GM23338 (cell line): ENCODE measurements around the gene DTNB. TPM values are rescaled to one million over a fixed set of nuclear protein-coding genes. Genes with fewer than 3 reads are reported as not detected.

ENCODE experiments used
- ATAC-seq: fragments of 200-7000 bp; cut with Tn5 transposase; 3 replicates; pipeline ENCODE4 v1.9.1; 2020
- DNase-seq: peaks from one replicate; pipeline ENCODE4 v3.0.0-alpha.2; 2015; ENCODE audit warnings: low spot score
- H2AFZ ChIP-seq: fragments of 200-600 bp; sonication (generic); 2 replicates; pipeline ENCODE4 v1.8.0; 2016; ENCODE audit warnings: antibody characterized with exemption, mild to moderate bottlenecking, moderate library complexity
- H3F3A ChIP-seq: fragments of 200-600 bp; sonication (generic); replicated peaks from 2 replicates; pipeline ENCODE4 v1.8.0; 2017; ENCODE audit warnings: antibody characterized with exemption, mixed run types, low read depth
- H3K27ac ChIP-seq: fragments of 200-600 bp; sonication (generic); 2 replicates; pipeline ENCODE4 v1.6.1; 2016; ENCODE audit warnings: low read depth
- H3K27me3 ChIP-seq: fragments of 200-600 bp; sonication (generic); 2 replicates; pipeline ENCODE4 v1.8.0; 2016; ENCODE audit warnings: mild to moderate bottlenecking, mixed run types, moderate library complexity; ENCODE audit not compliant: insufficient read depth
- H3K36me3 ChIP-seq: fragments of 200-600 bp; sonication (generic); 2 replicates; pipeline ENCODE4 v1.8.0; 2016; ENCODE audit warnings: mild to moderate bottlenecking; ENCODE audit not compliant: insufficient read depth
- H3K4me1 ChIP-seq: fragments of 200-600 bp; sonication (generic); 2 replicates; pipeline ENCODE4 v1.8.0; 2016; ENCODE audit warnings: mild to moderate bottlenecking, moderate library complexity; ENCODE audit not compliant: insufficient read depth
- H3K4me2 ChIP-seq: fragments of 200-600 bp; sonication (generic); 2 replicates; pipeline ENCODE4 v1.7.1; 2017; ENCODE audit warnings: mixed run types
- H3K4me3 ChIP-seq: fragments of 200-600 bp; sonication (generic); 2 replicates; pipeline ENCODE4 v1.6.1; 2016; ENCODE audit warnings: mixed run types
- H3K79me2 ChIP-seq: fragments of 200-600 bp; sonication (generic); replicated peaks from 2 replicates; pipeline ENCODE4 v1.8.0; 2017; ENCODE audit warnings: mild to moderate bottlenecking; ENCODE audit not compliant: insufficient read depth
- H3K9me2 ChIP-seq: fragments of 200-600 bp; sonication (generic); 2 replicates; pipeline ENCODE4 v1.8.0; 2017; ENCODE audit not compliant: insufficient read depth
- H4K20me1 ChIP-seq: fragments of 200-600 bp; sonication (generic); replicated peaks from 2 replicates; pipeline ENCODE4 v1.8.0; 2017; ENCODE audit warnings: mild to moderate bottlenecking; ENCODE audit not compliant: insufficient read depth
- H3K27ac Mint-ChIP-seq: 2 replicates; pipeline ENCODE4 v1.8.0; 2020; ENCODE audit warnings: inconsistent platforms, mild to moderate bottlenecking, moderate library complexity, mixed read lengths
- H3K27me3 Mint-ChIP-seq: 3 replicates; pipeline ENCODE4 v1.8.0; 2022; ENCODE audit warnings: low read depth, mild to moderate bottlenecking, moderate library complexity, mixed read lengths, inconsistent platforms; ENCODE audit not compliant: insufficient read depth, poor library complexity
- H3K36me3 Mint-ChIP-seq: 3 replicates; pipeline ENCODE4 v1.8.0; 2021; ENCODE audit warnings: low read depth, mild to moderate bottlenecking, inconsistent platforms, moderate library complexity, mixed read lengths
- H3K4me1 Mint-ChIP-seq: 3 replicates; pipeline ENCODE4 v1.8.0; 2020; ENCODE audit warnings: mild to moderate bottlenecking, inconsistent platforms, mixed read lengths
- H3K4me3 Mint-ChIP-seq: 3 replicates; pipeline ENCODE4 v1.8.0; 2021; ENCODE audit warnings: moderate library complexity, mild to moderate bottlenecking, inconsistent platforms, mixed read lengths
- H3K9me3 Mint-ChIP-seq: 3 replicates; pipeline ENCODE4 v1.8.0; 2020; ENCODE audit warnings: moderate library complexity, mild to moderate bottlenecking, inconsistent platforms, mixed read lengths
- CTCF ChIP-seq, 2 experiments: fragments of 200-600 bp in 1 of 2; sonication (generic) in 1 of 2; conservative IDR thresholded peaks; 2 replicates each; pipeline versions ENCODE4 v1.5.1 to v1.6.1; 2016 to 2017; ENCODE audit warnings: antibody characterized with exemption in 2 of 2, low read depth in 2 of 2, mild to moderate bottlenecking in 2 of 2, moderate library complexity in 1 of 2
- NANOG ChIP-seq: IDR thresholded peaks from 2 replicates; pipeline ENCODE4 v1.6.1; 2016; ENCODE audit warnings: antibody characterized with exemption, borderline replicate concordance
- POLR2AphosphoS5 ChIP-seq: IDR thresholded peaks from 2 replicates; pipeline ENCODE4 v1.6.1; 2016; ENCODE audit warnings: antibody characterized with exemption, low read depth
- REST ChIP-seq: IDR thresholded peaks from one replicate; pipeline ENCODE4 v1.6.1; 2018; ENCODE audit warnings: antibody characterized with exemption; ENCODE audit not compliant: unreplicated experiment
- ZNF462 ChIP-seq: fragments of 250-450 bp; sonication (Bioruptor Pico); IDR thresholded peaks from 2 replicates; pipeline ENCODE4 v1.5.0; 2020; ENCODE audit warnings: mild to moderate bottlenecking, moderate library complexity
- polyA plus RNA-seq: library from polyadenylated mRNA; unstranded; fragments of >200 nt; fragmentation: Nextera tagmentation; extraction: Ambion mirVana; gene quantifications from 2 replicates; pipeline ENCODE4 v1.2.1, GENCODE V29; 2016
- total RNA-seq: library from RNA; depleted of rRNA; stranded (reverse); fragments of >200 nt; shearing (Covaris generic); gene quantifications from 2 replicates; pipeline ENCODE4 v1.2.3, GENCODE V29; 2014

DTNB gene
- total and polyA plus RNA-seq, 2 experiments from 2014 or later, result 22.1 to 29.4 TPM

- H3K4me1 Mint-ChIP-seq, result peaks cover 43% of the 10 kb centered on the region
- H3K4me3 ChIP-seq, result peak overlapping the region; percentile 66
- no peaks in the 10 kb centered on the region for H3K9me3 Mint-ChIP-seq
- H3K4me2 ChIP-seq, result peak overlapping the region; percentile 85
- ATAC-seq (peak; percentile 8), DNase-seq (peak; percentile 47)
- TF ChIP-seq NANOG (no peak), POLR2AphosphoS5 (0 out of 2 replicates have a peak, but pooled peaks have one; percentile 1), ZNF462 (CRISPR knock-in tag) (no peak)
- H3K27ac ChIP-seq, result no peak overlapping the region
- H3K27ac Mint-ChIP-seq, result no peak overlapping the region
- no peaks in the 10 kb centered on the region; the same call in 1 of the 2 replicates for H4K20me1 ChIP-seq
- peaks cover 18% of the 10 kb centered on the region for H3K27me3 Mint-ChIP-seq
- no peaks in the 10 kb centered on the region for H3K9me2 ChIP-seq
- peaks cover 17% of the 10 kb centered on the region; the same call in 1 of the 2 replicates for H3F3A ChIP-seq
- H3K4me1 ChIP-seq, result peaks cover 24% of the 10 kb centered on the region
- no peak overlapping the region; the same call in 1 of the 2 replicates for H2AFZ ChIP-seq
- peak overlapping the region; percentile 73; the same call in 2 of the 3 replicates for H3K4me3 Mint-ChIP-seq
- 0 out of 2 replicates have a peak, but pooled peaks cover 3% of the 10 kb centered on the region for H3K79me2 ChIP-seq
- peaks cover 18% of the 10 kb centered on the region for H3K27me3 ChIP-seq
- H3K36me3 Mint-ChIP-seq, result no peaks in the 10 kb centered on the region
- no peaks in the 10 kb centered on the region for H3K36me3 ChIP-seq
Measured at GRCh38 chr2:25340181-25340921, 333.0 kb downstream of the DTNB start.

- H3K27me3 Mint-ChIP-seq, result peaks cover 21% of the 10 kb centered on the region
- no peaks in the 10 kb centered on the region for H3K9me3 Mint-ChIP-seq
- DNase-seq, result peak; percentile 72
- peaks cover 48% of the 10 kb centered on the region for H3K4me1 Mint-ChIP-seq
- Histone ChIP-seq H3K27me3 (peaks cover 18% of the 10 kb centered on the region), H2AFZ (no peak overlapping the region; the same call in 1 of the 2 replicates), H3K4me2 (peak overlapping the region; percentile 85), H3K36me3 (no peaks in the 10 kb centered on the region), H3K4me3 (peak overlapping the region; percentile 66), H3K79me2 (0 out of 2 replicates have a peak, but pooled peaks cover 3% of the 10 kb centered on the region), H4K20me1 (no peaks in the 10 kb centered on the region; the same call in 1 of the 2 replicates), H3K4me1 (peaks cover 30% of the 10 kb centered on the region), H3K9me2 (no peaks in the 10 kb centered on the region), H3F3A (peaks cover 17% of the 10 kb centered on the region; the same call in 1 of the 2 replicates), H3K27ac (no peak overlapping the region)
- H3K27ac Mint-ChIP-seq, result no peak overlapping the region
- peak overlapping the region; percentile 73 for H3K4me3 Mint-ChIP-seq
- TF ChIP-seq REST (no peak), POLR2AphosphoS5 (0 out of 2 replicates have a peak, but pooled peaks have one; percentile 13), CTCF (conservative IDR thresholded peaks at IDR 0.05; ENCODE audit: low read depth in 2 of 2) (peak; percentile 27 to 43; a peak in 3 of 4 replicates)
- H3K36me3 Mint-ChIP-seq, result no peaks in the 10 kb centered on the region
- peak; percentile 16 for ATAC-seq
Measured at GRCh38 chr2:25339791-25340180, 333.6 kb downstream of the DTNB start.
